ENCODE measurements around the gene WDR86.

The WDR86 gene, protein sequence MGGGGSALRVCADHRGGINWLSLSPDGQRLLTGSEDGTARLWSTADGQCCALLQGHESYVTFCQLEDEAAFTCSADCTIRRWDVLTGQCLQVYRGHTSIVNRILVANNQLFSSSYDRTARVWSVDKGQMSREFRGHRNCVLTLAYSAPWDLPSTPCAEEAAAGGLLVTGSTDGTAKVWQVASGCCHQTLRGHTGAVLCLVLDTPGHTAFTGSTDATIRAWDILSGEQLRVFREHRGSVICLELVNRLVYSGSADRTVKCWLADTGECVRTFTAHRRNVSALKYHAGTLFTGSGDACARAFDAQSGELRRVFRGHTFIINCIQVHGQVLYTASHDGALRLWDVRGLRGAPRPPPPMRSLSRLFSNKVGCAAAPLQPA

DNA sequence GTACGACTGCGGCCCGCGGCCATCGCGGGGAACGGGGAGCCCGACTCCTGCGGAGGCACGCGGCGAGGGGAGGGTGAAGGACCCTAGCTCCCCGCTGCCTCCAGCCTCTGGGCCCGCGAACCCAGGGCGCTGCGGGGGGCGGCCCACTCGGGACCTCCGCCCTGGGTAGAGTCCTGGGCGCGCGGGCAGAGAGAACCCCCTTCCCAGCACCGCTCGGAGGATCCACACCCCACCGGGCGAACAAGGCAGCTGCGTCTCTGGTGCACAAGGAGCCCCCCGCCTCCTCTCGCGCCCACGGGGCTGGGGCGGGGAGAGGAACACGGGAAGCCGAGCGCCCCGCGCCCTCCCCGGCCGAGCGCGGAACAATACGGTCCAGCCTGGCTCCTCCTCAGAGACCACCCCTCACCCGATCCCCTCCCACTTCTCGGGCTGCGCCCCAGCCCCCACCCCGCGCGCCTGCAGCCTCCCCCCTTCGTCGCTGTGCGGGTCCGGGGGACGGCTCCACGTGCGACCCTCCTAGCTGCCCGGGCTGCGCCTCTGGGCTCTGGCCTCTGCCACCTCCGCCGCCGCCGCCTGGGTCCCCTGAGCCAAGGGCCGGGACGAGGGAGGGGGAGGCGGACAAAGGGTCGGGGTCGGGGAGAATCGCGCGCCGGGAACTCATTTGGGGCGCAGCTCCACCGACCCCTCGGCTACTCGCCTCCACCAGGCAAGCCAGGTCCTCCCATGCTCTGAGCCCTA lies at the start of gene WDR86:
Gene WDR86 (minus strand): TSS at position 372 of the 738 bp plus-strand sequence. CDS start 449 bp downstream, outside the sequence.
- H3K9me3 ChIP-seq (ENCODE audit: control insufficient read depth, insufficient read depth, low read length), result no peaks in the 10 kb centered on the region
- H3K4me3 ChIP-seq (ENCODE audit: low read depth, low read length), result peak within 1 kb of the TSS; percentile 84
- H3K27me3 ChIP-seq (ENCODE audit: control insufficient read depth, insufficient read depth, low read length), result peaks cover 52% of the 10 kb centered on the region
- H3K36me3 ChIP-seq (ENCODE audit: control insufficient read depth, insufficient read depth, low read length), result 0 out of 2 replicates have a peak, but pooled peaks cover 8% of the 10 kb centered on the region
- peak within 1 kb of the TSS; percentile 45; the same call in 1 of the 2 replicates for H3K9ac ChIP-seq (ENCODE audit: low read depth, low read length)
- peaks cover 20% of the 10 kb centered on the region for H3K4me1 ChIP-seq (ENCODE audit: control insufficient read depth, insufficient read depth, low read length)
- H3K27ac ChIP-seq (ENCODE audit: low read depth, low read length), result peak within 1 kb of the TSS; percentile 70

DNA sequence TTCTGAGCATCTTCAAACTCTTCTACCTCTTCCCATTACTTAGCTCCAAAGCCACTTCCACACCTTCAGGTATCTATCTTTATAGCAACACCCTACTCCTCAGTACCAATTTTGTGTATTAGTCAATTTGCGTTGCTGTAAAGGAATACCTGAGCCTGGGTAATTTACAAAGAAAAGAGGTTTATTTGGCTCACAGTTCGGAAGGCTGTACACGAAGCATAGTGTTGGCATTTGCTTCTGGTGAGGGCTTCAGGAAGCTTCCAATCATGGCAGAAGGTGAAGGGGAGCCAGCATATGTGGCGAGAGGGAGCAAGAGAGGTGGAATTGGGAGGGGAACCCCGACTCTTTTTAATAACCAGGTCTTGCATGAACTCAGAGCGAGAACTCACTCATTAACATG lies 47.7 kb upstream of the WDR86 start:
- no peaks in the 10 kb centered on the region for H3K36me3 ChIP-seq (ENCODE audit: control insufficient read depth, insufficient read depth, low read length)
- H3K4me1 ChIP-seq (ENCODE audit: control insufficient read depth, insufficient read depth, low read length), result peaks cover 55% of the 10 kb centered on the region
- no peak overlapping the region for H3K9ac ChIP-seq (ENCODE audit: low read depth, low read length)
- H3K27me3 ChIP-seq (ENCODE audit: control insufficient read depth, insufficient read depth, low read length), result no peaks in the 10 kb centered on the region
- peaks cover 9% of the 10 kb centered on the region for H3K9me3 ChIP-seq (ENCODE audit: control insufficient read depth, insufficient read depth, low read length)
- peak overlapping the region; percentile 82 for H3K27ac ChIP-seq (ENCODE audit: low read depth, low read length)
- peak overlapping the region; percentile 29; the same call in 1 of the 2 replicates for H3K4me3 ChIP-seq (ENCODE audit: low read depth, low read length)

DNA sequence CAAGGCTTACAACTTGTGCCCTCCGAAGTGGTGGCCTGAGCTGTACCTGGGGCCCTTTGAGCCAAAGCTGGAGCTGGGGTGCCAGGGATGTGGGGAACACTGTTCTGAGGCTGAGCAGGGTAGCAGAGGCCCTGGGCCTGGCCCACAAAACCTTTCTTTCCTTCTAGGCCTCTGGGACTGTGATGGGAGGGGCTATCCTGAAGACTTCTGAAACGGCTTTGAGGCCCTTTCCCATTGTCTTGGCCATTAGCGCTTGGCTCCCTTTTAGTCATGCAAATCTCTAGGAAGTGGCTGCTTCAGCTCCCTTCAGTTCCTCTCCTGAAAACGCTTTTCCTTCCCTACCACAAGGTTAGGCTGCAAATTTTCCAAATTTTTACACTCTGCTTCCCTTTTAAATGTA lies 46.9 kb upstream of the WDR86 start:
- Histone ChIP-seq H3K36me3 (ENCODE audit: control insufficient read depth, insufficient read depth, low read length) (no peaks in the 10 kb centered on the region), H3K4me1 (ENCODE audit: control insufficient read depth, insufficient read depth, low read length) (peaks cover 52% of the 10 kb centered on the region), H3K9me3 (ENCODE audit: control insufficient read depth, insufficient read depth, low read length) (peaks cover 9% of the 10 kb centered on the region), H3K27me3 (ENCODE audit: control insufficient read depth, insufficient read depth, low read length) (no peaks in the 10 kb centered on the region), H3K27ac (ENCODE audit: low read depth, low read length) (peak overlapping the region; percentile 82), H3K9ac (ENCODE audit: low read depth, low read length) (no peak overlapping the region), H3K4me3 (ENCODE audit: low read depth, low read length) (peak overlapping the region; percentile 29)

DNA sequence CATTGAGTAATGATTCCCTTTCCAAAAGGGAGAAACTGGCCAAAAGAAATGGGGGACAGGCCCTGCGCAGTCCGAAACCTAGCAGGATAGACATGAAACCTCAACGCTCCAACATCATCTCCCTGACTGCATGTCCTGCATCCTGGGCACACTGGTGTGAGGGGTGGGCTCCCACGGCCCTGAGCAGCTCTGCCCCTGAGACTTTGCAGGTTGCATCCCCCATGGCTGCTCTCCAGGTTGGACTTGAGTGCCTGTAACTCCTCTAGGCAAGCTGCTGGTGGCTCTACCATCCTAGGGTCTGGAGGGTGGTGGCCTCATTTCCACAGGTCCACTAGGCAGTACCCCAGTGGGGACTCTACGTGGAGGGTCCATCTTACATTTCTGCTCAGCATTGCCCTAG lies 46.4 kb upstream of the WDR86 start:
- Histone ChIP-seq H3K4me1 (ENCODE audit: control insufficient read depth, insufficient read depth, low read length) (peaks cover 48% of the 10 kb centered on the region), H3K9ac (ENCODE audit: low read depth, low read length) (no peak overlapping the region), H3K36me3 (ENCODE audit: control insufficient read depth, insufficient read depth, low read length) (no peaks in the 10 kb centered on the region), H3K27ac (ENCODE audit: low read depth, low read length) (peak overlapping the region; percentile 82), H3K27me3 (ENCODE audit: control insufficient read depth, insufficient read depth, low read length) (no peaks in the 10 kb centered on the region), H3K9me3 (ENCODE audit: control insufficient read depth, insufficient read depth, low read length) (peaks cover 9% of the 10 kb centered on the region), H3K4me3 (ENCODE audit: low read depth, low read length) (no peak overlapping the region)

DNA sequence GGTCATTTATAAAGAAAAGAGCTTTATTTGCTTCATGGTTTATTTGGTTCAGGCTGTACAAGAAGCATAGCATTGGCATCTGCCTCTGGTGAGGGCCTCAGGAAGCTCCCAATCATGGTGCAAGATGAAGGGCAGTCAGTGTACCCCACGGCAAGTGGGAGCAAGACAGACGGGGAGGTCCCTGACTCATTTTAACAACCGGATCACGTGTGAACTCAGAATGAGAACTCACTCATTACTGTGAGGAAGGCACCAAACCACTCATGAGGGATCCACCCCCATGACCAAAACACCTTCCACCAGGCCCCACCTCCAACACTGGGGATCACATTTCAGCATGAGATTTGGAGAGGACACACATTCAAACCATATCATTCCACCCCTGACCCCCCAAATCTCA lies 45.9 kb upstream of the WDR86 start:
- H3K27me3 ChIP-seq (ENCODE audit: control insufficient read depth, insufficient read depth, low read length), result no peaks in the 10 kb centered on the region
- H3K9me3 ChIP-seq (ENCODE audit: control insufficient read depth, insufficient read depth, low read length), result peaks cover 9% of the 10 kb centered on the region
- H3K27ac ChIP-seq (ENCODE audit: low read depth, low read length), result no peak overlapping the region
- no peaks in the 10 kb centered on the region for H3K36me3 ChIP-seq (ENCODE audit: control insufficient read depth, insufficient read depth, low read length)
- no peak overlapping the region for H3K4me3 ChIP-seq (ENCODE audit: low read depth, low read length)
- peaks cover 46% of the 10 kb centered on the region for H3K4me1 ChIP-seq (ENCODE audit: control insufficient read depth, insufficient read depth, low read length)
- no peak overlapping the region for H3K9ac ChIP-seq (ENCODE audit: low read depth, low read length)

DNA sequence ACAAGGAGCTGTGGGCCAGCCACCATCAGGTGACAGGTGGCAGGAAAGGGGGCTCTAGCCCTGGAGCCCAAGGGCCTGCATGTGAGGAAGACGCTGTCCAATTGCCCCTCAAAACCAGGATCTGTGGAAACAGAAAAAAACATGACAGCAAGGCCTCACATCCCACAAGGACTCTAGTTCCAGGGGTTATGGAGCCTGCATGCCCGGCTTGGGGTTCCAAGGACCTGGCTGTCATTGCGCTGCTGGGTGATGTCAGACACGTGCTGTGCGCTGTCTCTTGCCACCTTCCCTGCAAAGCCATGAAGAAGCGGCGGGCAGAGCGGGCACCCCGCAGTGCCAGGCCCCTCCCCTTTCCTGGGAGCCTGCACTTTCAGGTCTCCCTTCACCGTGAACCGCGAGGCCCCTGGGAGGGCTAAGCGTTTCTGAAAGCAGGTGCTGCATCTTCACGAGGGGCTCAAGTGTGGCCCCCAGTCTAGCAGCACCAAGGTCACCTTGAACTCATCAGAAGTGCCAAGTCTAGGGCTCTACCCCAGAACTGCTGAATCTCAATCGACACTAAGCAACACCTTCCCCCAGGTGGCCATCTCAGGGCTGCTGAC lies 45.2 kb upstream of the WDR86 start:
- Histone ChIP-seq H3K4me1 (ENCODE audit: control insufficient read depth, insufficient read depth, low read length) (peaks cover 40% of the 10 kb centered on the region), H3K9me3 (ENCODE audit: control insufficient read depth, insufficient read depth, low read length) (peaks cover 9% of the 10 kb centered on the region), H3K9ac (ENCODE audit: low read depth, low read length) (no peak overlapping the region), H3K4me3 (ENCODE audit: low read depth, low read length) (no peak overlapping the region), H3K36me3 (ENCODE audit: control insufficient read depth, insufficient read depth, low read length) (no peaks in the 10 kb centered on the region), H3K27me3 (ENCODE audit: control insufficient read depth, insufficient read depth, low read length) (no peaks in the 10 kb centered on the region), H3K27ac (ENCODE audit: low read depth, low read length) (no peak overlapping the region)

DNA sequence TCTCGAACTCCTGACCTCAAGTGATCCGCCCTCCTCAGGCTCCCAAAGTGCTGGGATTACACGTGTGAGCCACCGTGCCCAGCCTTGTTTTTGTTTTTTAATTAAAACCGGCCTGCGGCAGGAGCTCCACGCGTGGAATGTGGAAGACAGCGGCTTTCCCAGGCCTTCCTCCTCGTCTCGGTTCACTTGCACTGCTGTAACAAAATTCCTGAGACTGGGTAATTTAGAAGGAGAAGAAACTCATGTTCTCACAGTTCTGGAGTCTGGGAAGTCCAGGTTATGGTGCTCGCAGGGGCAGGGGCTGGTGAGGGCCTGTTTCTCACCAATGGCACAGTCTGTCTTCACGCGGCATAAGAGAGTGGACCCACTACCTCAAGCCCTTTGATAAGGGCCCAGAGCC lies 44.5 kb upstream of the WDR86 start:
- Histone ChIP-seq H3K27me3 (ENCODE audit: control insufficient read depth, insufficient read depth, low read length) (no peaks in the 10 kb centered on the region), H3K4me3 (ENCODE audit: low read depth, low read length) (no peak overlapping the region), H3K4me1 (ENCODE audit: control insufficient read depth, insufficient read depth, low read length) (peaks cover 33% of the 10 kb centered on the region), H3K9ac (ENCODE audit: low read depth, low read length) (no peak overlapping the region), H3K9me3 (ENCODE audit: control insufficient read depth, insufficient read depth, low read length) (peaks cover 9% of the 10 kb centered on the region), H3K36me3 (ENCODE audit: control insufficient read depth, insufficient read depth, low read length) (no peaks in the 10 kb centered on the region), H3K27ac (ENCODE audit: low read depth, low read length) (no peak overlapping the region)

DNA sequence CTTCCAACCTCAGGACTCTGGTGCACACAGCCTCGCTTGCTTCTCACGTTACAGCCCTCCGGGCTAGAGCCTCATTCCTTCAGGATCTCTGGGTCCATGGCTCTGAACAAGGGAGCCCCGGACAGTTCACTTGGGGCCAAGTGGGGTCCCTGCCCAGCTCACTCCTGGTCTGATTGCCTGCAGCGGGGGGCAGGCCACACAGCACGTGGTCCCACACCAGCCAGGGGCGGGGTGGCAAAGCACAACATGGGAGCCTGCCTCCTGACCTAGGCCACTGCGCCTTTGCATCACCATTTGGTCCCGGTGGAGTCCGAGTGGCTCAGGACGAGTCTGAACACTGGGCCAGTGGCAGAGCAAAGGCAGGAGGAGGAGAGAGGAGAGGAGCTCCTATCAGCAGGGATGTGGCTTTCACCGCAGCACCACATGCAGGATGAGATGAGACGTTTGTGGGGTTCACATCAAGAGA lies 43.5 kb upstream of the WDR86 start:
- Histone ChIP-seq H3K4me3 (ENCODE audit: low read depth, low read length) (no peak overlapping the region), H3K36me3 (ENCODE audit: control insufficient read depth, insufficient read depth, low read length) (no peaks in the 10 kb centered on the region), H3K9me3 (ENCODE audit: control insufficient read depth, insufficient read depth, low read length) (peaks cover 9% of the 10 kb centered on the region), H3K9ac (ENCODE audit: low read depth, low read length) (no peak overlapping the region), H3K27ac (ENCODE audit: low read depth, low read length) (no peak overlapping the region), H3K4me1 (ENCODE audit: control insufficient read depth, insufficient read depth, low read length) (peaks cover 29% of the 10 kb centered on the region), H3K27me3 (ENCODE audit: control insufficient read depth, insufficient read depth, low read length) (no peaks in the 10 kb centered on the region)

DNA sequence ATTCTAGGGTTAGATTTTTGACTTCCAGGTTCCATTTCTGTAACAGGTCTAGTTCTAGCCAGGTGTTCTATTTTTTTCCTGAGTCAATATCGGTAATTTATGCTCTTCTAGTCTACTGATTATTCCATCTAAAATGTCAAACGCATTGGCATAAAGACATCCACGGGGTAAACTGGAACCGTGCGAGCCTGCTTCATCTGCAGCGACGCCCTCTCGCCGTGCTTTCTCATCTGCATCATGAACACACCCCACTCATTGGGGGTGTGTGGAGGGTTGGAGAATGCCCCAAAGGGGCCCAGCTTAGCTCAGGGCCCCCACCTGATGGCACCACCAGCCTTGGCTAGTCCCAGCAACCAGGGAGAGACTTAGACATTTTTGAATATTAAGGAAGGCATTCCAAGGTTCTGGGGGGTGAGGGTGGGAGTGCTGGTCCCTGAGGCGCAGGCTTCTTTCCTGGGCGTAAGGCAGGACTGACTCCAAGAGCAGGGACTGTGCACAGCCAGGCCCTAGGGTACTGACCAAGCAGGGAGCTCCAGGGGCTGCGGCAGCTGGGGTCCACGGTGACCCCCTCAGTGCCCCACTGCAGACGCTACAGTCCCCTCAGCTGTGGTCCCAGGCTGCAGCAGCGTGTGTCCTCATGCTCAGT lies 43.0 kb upstream of the WDR86 start:
- H3K27me3 ChIP-seq (ENCODE audit: control insufficient read depth, insufficient read depth, low read length), result peaks cover 5% of the 10 kb centered on the region
- H3K9ac ChIP-seq (ENCODE audit: low read depth, low read length), result no peak overlapping the region
- no peak overlapping the region for H3K4me3 ChIP-seq (ENCODE audit: low read depth, low read length)

DNA sequence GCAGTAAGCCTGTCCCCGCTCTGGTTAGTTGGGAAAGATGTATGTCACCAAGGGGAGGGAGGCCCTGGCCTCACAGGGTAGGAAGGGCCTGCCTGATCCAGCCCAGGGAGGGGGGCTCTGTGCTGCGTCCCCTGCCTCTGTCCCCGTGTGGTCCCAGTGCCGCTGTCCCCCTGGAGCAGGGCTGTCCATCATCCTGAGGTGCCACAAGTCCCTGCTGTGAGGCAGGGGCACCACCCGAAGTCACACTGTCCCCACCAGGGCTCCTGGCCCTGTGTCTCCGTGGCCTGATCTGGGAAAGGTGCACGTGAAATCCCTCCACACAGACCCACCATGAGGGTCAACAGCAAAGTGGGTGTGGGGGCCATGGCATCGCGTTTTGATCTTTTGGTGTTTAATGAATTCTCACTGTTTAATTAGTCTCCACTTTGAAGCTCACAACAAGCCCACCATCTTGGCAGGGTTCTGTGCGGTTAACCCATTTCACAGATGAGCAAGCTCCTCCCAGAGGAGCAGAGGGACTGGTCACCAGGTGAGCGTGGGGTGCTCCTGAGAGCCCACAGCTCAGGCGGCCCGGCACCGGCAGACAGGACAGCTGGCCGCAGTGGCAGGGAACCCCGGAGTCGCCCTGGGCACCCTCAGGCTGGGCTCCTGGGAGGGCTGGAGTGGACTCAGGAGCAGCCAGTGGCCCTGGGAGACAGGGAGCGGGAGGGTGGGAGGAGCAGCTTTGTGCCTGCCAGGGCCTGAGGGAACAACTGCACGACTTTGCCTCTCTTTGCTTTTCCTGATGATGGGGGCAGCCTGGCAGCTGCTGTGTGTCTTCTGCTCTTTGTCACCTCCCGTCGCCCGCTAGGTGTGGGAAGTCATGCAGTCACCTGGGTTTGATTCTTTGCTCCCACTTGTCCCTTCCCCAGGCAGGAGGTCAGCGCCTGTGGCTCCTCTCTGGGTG lies 42.1 kb upstream of the WDR86 start:
- peaks cover 12% of the 10 kb centered on the region for H3K27me3 ChIP-seq (ENCODE audit: control insufficient read depth, insufficient read depth, low read length)
- peaks cover 21% of the 10 kb centered on the region for H3K4me1 ChIP-seq (ENCODE audit: control insufficient read depth, insufficient read depth, low read length)
- no peaks in the 10 kb centered on the region for H3K36me3 ChIP-seq (ENCODE audit: control insufficient read depth, insufficient read depth, low read length)
- no peak overlapping the region for H3K9ac ChIP-seq (ENCODE audit: low read depth, low read length)
- H3K9me3 ChIP-seq (ENCODE audit: control insufficient read depth, insufficient read depth, low read length), result no peaks in the 10 kb centered on the region
- H3K27ac ChIP-seq (ENCODE audit: low read depth, low read length), result no peak overlapping the region
- no peak overlapping the region for H3K4me3 ChIP-seq (ENCODE audit: low read depth, low read length)

More for the DNA sequence above, 43.0 kb upstream of the WDR86 start:
- Histone ChIP-seq H3K9me3 (ENCODE audit: control insufficient read depth, insufficient read depth, low read length) (peaks cover 7% of the 10 kb centered on the region), H3K36me3 (ENCODE audit: control insufficient read depth, insufficient read depth, low read length) (no peaks in the 10 kb centered on the region), H3K4me1 (ENCODE audit: control insufficient read depth, insufficient read depth, low read length) (peaks cover 29% of the 10 kb centered on the region), H3K27ac (ENCODE audit: low read depth, low read length) (no peak overlapping the region)

All from HUES48 (cell line).